Activated naive CD4-positive, alpha-beta T cell treated with anti-CD3 and anti-CD28 coated beads, Interleukin-2, amount 50 U/mL, for 72 hours (primary cell): ENCODE results near the gene ANKRD60. TPM values are rescaled to one million over a fixed set of nuclear protein-coding genes. Genes with fewer than 3 reads are reported as not detected.

Experiments
- ATAC-seq, 2 donors: fragments of 150-1000 bp; cut with Tn5 transposase; 2 replicates each; pipeline ENCODE4 v1.10.0; 2021; ENCODE audit warnings: mild to moderate bottlenecking in 2 of 2, moderate library complexity in 2 of 2
- DNase-seq, 2 donors: peaks; one replicate each; pipeline ENCODE4 v3.0.0; 2021 to 2022; ENCODE audit warnings: low spot score in 2 of 2
- H3K27ac Mint-ChIP-seq, 2 donors: one replicate each; pipeline ENCODE4 v1.8.0; 2022; ENCODE audit warnings: mild to moderate bottlenecking in 2 of 2, mixed read lengths in 2 of 2
- H3K36me3 Mint-ChIP-seq, 2 donors: one replicate each; pipeline ENCODE4 v1.8.0; 2022; ENCODE audit warnings: mixed read lengths in 2 of 2
- H3K9me3 Mint-ChIP-seq, 2 donors: one replicate each; pipeline ENCODE4 v1.8.0; 2022; ENCODE audit warnings: mixed read lengths in 2 of 2
- total RNA-seq, 2 donors: library from RNA; stranded (reverse); gene quantifications; one replicate each; pipeline ENCODE4 v1.2.3, GENCODE V29; 2022

The ANKRD60 gene
- total RNA-seq, 2 donors from 2014 or later = not detected

DNA sequence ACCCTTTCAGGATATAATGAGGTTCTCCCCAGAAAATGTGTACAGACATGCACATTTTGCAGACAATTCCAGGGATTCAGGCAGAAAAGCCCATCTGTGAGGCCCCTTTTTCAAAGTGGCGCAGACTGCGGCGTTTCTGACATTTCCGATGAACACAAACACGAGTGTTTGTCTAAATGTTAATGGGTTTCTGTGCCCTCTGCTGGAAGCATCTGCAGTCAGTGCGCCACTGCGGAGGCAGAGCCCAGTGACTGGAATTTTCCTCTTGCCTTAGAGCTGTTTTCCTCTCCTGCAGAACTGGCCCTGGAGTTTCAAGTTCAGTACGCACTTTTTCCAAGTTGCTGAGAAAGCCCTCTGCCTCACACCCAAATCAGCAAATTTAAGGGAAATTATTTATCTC, 15.3 kb downstream of the ANKRD60 start:
- DNase-seq (no peak), ATAC-seq (no peak)
- no peak overlapping the region for H3K27ac Mint-ChIP-seq

DNA sequence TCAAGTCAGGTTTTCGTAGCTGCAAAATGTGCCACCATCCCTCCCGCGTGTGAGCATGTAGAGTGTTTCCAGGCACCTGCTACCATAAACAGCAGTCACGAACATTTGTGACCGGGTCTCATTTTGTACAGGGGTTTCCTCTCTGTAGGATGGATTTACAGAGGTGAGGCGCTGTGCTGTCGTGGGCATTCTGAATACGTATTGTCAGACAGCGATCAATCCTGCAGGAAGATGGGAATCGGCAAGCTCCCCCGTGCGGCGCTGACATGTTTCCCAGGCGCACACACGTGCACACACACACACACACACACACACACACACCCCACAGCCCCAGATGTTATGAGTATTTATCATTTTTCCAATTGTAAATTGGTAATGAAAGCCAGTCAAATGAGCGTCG, 15.8 kb downstream of the ANKRD60 start:
- DNase-seq (no peak), ATAC-seq (no peak)
- H3K36me3 Mint-ChIP-seq = no peaks in the 10 kb centered on the region
- H3K9me3 Mint-ChIP-seq = no peaks in the 10 kb centered on the region
- no peak overlapping the region for H3K27ac Mint-ChIP-seq

More for the DNA sequence above, 15.3 kb downstream of the ANKRD60 start:
- Mint-ChIP-seq H3K9me3 (peaks cover 0 to under 1% of the 10 kb centered on the region in 2 donors), H3K36me3 (no peaks in the 10 kb centered on the region)

DNA sequence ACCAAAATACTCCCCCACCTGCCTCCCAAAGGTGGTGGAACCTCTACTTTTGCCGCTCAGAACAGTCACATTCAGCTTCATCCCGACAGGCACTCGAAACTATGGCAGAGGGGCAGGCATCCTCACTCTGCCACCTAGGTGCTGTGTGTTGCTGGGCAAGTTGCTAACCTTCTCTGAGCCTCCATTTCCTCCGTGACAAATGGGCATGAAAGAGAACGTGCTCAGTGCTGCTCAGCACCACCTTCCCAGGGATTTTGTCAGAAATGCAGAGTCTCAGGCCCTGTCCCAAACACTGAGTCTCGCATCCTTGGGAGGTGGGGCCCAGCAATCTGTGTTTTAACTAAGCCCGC, 18.1 kb downstream of the ANKRD60 start:
- no peak overlapping the region for H3K27ac Mint-ChIP-seq
- DNase-seq = no peak
- H3K9me3 Mint-ChIP-seq = no peaks in the 10 kb centered on the region
- no peaks in the 10 kb centered on the region for H3K36me3 Mint-ChIP-seq
- no peak for ATAC-seq

DNA sequence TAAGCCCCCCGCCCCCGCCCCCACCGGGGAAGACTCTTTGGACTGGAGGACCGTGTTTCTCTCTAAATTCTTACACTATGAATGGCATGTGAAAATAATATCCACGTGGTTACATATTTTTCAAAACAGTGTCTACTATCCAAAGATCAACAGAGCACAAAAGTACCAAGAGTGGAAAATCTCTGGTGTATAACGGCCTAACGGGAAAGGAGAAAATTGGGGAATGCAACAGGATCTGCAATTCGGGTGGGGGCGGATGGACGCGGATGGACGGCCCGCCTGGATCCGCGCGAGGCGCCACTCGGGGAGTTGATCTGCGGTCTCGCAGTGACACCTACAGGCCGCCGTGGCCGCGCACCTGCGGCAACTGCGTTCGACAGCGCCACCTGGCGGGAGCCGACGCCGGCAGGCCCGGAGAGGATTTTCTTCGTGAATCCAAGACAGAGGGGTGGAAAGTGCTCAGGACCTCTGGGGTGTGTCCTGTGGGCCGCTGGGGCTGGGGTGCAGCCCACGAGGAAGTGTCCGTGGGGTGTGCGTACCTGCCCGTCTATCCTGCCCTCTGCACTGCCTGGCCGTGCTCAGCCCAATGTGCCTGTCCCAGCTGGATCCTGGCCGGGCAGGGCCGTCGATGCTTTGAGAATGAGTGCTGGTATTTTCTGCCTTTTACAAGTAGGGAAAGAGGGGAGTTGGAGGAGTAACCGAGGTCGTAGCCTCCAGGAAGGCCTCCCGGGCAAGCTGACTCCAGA, 18.6 kb downstream of the ANKRD60 start:
- DNase-seq (peak; percentile 83 to 95), ATAC-seq (peak; percentile 93 to 96)
- Mint-ChIP-seq H3K9me3 (no peaks in the 10 kb centered on the region), H3K27ac (no peak overlapping the region), H3K36me3 (no peaks in the 10 kb centered on the region)

DNA sequence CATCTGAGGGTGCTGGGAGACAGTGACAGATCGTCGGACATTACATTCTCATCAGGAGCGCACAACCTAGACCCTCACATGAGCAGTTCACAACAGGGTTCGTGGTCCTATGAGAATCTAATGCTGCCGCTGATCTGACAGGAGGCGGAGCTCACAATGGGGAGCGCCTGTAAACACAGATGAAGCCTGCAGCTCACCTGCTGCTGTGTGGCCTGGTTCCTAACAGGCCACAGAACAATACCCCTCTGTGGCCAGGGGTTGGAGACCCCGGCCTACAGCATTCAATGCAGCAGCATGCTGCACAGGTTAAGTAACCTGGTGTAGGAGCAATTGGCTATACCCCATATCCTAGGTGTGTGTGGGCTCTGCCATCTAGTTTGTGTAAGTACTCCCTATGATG, 19.5 kb downstream of the ANKRD60 start:
- H3K27ac Mint-ChIP-seq = no peak overlapping the region
- no peak for ATAC-seq
- H3K9me3 Mint-ChIP-seq = no peaks in the 10 kb centered on the region
- no peak for DNase-seq
- no peaks in the 10 kb centered on the region for H3K36me3 Mint-ChIP-seq

DNA sequence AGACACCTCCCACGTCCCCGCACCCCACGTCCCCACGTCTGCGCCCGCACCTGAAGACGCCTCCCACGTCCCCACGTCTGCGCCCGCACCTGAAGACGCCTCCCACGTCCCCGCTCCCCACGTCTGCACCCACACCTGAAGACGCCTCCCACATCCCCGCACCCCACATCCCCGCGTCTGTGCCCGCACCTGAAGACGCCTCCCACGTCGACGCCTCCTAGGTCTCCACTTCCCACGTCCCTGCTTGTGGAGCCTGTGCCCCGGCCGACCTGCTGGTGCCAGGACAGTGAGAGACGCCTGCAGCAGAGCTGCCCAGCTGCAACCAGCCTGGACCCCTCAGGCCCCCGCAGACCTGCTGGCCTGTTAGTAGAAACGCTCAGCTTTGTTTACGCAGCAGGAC, 22.6 kb downstream of the ANKRD60 start:
- DNase-seq (no peak), ATAC-seq (no peak)
- no peak overlapping the region for H3K27ac Mint-ChIP-seq
- H3K9me3 Mint-ChIP-seq = no peaks in the 10 kb centered on the region
- H3K36me3 Mint-ChIP-seq = no peaks in the 10 kb centered on the region

DNA sequence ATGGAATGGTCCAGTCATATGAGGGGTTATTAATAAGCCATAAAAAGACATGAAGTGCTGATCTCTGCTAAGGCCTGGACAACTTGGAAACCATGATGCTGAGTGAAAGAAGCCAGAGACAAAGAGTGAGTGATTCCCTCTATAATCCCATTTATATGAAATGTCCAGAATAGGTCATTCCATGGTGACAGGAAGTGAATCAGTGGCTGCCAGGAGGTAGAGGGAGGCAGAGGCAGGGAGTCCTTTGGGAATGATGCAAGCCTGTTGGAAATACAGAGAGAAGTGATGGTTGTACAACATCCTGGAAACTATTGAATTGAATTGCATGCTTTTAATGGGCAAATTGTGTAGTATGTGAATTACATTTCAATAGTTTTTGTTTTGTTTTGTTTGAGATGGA, 26.4 kb downstream of the ANKRD60 start:
- Mint-ChIP-seq H3K36me3 (peaks cover 0 to 2% of the 10 kb centered on the region in 2 donors), H3K27ac (no peak overlapping the region), H3K9me3 (no peaks in the 10 kb centered on the region)
- ATAC-seq (no peak), DNase-seq (no peak)

DNA sequence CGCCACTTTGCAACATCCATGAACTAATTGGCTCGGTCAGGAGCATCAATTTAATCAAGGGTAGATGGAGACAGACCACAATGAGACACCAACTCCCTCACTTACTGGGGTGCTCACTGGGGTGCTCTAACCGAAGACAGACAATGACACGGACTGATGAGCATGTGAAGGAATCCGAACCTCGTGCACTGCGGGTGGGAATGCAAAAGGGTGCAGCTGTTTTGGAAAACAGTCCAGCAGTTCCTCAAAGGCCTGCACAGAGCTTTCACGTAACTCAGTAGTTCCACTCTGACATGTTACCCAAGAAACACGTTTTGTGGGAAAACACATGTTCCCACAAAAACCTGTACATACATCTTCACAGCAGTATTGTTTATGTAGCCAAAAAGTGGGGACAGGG, 26.8 kb downstream of the ANKRD60 start:
- ATAC-seq (no peak), DNase-seq (no peak)
- Mint-ChIP-seq H3K9me3 (peaks cover 0 to 3% of the 10 kb centered on the region in 2 donors), H3K27ac (no peak overlapping the region), H3K36me3 (peaks cover 0 to 7% of the 10 kb centered on the region in 2 donors)

DNA sequence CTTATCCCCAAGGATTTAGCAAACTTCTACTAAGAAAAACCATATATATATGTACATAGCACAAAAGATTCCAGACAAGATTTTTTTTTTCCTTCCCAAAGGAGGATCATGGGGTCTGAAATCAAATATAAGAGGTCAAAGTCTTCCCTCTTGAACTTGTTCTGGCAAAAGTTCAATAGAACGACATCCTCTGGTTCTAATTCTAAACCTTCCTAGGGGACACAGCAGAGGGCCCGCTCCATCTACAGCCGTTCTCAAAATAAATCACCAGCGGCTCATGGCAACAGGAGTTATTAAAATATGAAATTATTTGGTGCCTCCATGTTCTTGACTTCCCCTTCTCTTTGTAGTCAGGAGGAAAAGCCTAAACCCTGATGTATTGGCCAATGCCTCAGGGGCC, 29.0 kb downstream of the ANKRD60 start:
- no peak for ATAC-seq
- no peak for DNase-seq
- Mint-ChIP-seq H3K9me3 (peaks cover 0 to 7% of the 10 kb centered on the region in 2 donors), H3K27ac (no peak overlapping the region), H3K36me3 (peaks cover 0 to 10% of the 10 kb centered on the region in 2 donors)

DNA sequence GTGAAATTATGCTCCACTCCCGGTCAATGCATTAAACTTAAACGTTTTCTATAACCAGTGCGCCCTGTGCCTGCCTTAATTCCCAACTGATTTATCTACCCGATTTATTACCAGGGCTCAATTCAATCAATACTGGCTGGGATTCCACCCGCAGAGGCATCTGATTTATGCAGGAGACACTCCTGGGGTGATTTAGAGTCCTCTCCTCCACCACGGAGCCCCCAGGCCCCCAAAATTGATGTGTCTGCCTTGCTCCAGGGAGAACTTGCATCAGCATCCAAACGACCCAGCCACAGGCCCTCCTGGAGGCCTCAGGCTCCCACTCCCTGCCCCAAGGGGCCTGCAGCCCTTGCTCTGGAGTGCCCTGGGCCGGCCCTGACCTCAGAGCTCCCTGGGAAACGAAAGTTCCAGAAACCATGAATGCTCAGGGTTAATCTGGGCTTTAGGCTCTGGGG, 29.5 kb downstream of the ANKRD60 start:
- Mint-ChIP-seq H3K36me3 (peaks cover 0 to 10% of the 10 kb centered on the region in 2 donors), H3K27ac (no peak overlapping the region), H3K9me3 (peaks cover 0 to 7% of the 10 kb centered on the region in 2 donors)
- DNase-seq = no peak
- no peak for ATAC-seq

DNA sequence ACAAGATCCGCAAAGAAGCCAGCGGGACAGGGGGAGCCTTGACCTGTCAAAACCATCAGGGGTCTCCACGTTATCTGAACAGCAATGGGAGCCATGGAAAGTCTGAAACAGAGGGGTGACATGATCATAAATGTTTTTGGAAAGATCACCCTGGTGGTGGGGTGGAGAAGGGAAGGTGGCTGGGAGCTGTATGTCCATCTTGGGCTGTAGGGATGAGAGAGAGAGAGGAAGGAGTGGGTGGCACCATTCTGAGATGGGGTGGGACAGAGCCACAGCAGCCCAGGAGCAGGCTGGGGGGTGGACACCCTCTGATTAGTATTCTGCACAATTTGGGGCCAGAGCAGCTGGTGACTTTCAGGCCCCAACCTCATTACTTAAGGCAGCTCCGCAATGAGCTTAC, 30.1 kb downstream of the ANKRD60 start:
- H3K36me3 Mint-ChIP-seq = peaks cover 0 to 10% of the 10 kb centered on the region in 2 donors
- no peak overlapping the region for H3K27ac Mint-ChIP-seq
- ATAC-seq (no peak), DNase-seq (no peak)
- H3K9me3 Mint-ChIP-seq = peaks cover 0 to 7% of the 10 kb centered on the region in 2 donors

DNA sequence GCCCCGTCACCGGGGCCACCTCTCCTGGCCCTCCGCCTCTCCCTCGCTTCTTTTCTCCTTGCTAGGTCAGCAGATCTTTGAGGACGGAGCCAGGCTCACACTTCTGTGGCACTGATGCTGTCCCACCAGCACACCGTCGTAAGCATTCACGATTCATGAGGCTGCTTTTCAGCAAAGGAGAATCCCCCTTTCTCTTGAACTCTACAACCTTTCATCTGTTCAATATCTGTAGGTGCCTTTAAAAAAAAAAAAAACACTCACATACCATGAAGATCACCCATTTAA, 31.3 kb downstream of the ANKRD60 start:
- Mint-ChIP-seq H3K27ac (peak overlapping the region in 1 of 2 donors; percentile 36), H3K9me3 (peaks cover 0 to 7% of the 10 kb centered on the region in 2 donors), H3K36me3 (peaks cover 0 to 10% of the 10 kb centered on the region in 2 donors)
- ATAC-seq (no peak), DNase-seq (no peak)

DNA sequence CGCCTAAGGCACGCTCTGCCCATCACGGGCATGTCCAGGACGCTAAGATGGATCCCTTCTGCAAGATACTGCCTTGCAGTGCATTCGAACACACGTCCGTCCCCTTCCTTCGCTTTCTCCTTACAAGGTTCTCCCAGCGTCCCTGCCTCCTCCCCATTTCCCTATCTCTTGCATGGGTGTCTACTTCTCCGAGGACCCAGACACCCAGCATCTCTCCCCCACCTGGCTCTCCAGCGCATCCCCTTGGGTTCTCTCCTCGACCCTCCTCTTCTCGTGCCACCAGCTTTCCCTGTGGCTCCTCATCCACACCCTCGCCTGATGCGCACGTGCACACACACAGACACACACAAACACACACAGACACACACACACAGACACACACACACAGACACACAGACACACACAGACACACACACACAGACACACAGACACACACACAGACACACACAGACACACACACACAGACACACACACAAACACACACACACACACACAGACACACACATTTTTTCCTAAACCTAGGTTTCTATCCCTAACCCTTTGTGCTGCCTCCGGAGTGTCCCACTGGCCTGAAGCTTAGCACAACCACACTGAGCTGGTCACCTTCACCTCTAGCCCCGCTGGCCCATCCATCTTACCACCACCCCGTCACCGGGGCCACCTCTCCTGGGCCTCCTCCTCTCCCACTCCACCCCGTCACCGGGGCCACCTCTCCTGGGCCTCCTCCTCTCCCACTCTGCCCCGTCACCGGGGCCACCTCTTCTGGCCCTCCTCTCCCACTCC, 31.9 kb downstream of the ANKRD60 start:
- peaks cover 0 to 10% of the 10 kb centered on the region in 2 donors for H3K36me3 Mint-ChIP-seq
- peak overlapping the region; percentile 13 to 36 for H3K27ac Mint-ChIP-seq
- DNase-seq (no peak), ATAC-seq (no peak)
- peaks cover 0 to 7% of the 10 kb centered on the region in 2 donors for H3K9me3 Mint-ChIP-seq

DNA sequence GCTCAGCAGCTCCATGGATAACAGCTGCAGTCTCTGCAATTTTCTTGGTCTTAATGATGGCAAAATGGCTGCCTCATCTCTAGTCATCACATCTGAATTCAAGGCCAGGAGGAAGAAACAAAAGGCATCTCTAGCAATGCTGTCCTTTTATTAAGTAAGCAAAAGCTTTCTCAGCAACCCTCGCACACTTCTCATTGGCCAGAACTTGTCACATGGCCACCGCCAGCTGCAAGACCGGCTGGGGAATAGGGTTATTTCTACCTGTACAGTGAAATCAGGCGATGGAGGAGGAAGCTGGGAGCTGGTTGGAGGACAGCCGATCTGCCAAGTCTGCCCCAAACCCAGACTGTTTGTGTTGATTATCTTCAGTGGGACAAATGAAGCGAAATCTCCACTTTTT, 33.4 kb downstream of the ANKRD60 start:
- DNase-seq (no peak), ATAC-seq (no peak)
- H3K27ac Mint-ChIP-seq = no peak overlapping the region
- peaks cover 0 to 10% of the 10 kb centered on the region in 2 donors for H3K36me3 Mint-ChIP-seq
- H3K9me3 Mint-ChIP-seq = peaks cover 0 to 7% of the 10 kb centered on the region in 2 donors

DNA sequence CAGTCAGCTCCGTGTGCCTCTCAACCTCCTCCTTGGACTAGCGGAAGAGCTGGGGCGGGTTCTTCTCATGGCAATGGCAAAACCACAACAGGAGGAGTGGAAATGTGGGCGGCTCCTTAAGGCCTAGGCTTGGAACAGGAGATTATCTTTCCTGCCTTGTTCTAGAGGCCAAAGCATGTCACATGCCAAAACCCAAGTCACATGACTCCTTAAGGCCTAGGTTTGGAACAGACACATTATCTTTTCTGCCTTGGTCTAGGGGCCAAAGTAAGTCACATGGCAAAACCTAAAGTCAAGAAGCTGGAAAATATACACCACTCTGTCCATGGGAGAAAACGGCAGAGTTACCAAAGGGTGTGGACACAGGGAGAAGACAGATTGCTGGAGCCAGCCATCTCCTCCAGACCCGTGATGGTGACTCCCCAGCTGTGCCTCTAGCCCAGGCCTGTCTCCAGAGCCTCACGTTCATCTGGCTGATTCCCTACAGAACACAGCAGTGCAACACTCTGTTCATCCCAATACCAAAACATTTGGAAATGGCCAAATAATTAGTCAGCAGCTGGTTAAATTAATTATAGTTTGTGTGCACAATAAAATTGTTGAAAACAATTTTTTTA, 34.2 kb downstream of the ANKRD60 start:
- DNase-seq (no peak), ATAC-seq (no peak)
- H3K27ac Mint-ChIP-seq = no peak overlapping the region
- H3K9me3 Mint-ChIP-seq = peaks cover 0 to 7% of the 10 kb centered on the region in 2 donors
- H3K36me3 Mint-ChIP-seq = peaks cover 0 to 10% of the 10 kb centered on the region in 2 donors

DNA sequence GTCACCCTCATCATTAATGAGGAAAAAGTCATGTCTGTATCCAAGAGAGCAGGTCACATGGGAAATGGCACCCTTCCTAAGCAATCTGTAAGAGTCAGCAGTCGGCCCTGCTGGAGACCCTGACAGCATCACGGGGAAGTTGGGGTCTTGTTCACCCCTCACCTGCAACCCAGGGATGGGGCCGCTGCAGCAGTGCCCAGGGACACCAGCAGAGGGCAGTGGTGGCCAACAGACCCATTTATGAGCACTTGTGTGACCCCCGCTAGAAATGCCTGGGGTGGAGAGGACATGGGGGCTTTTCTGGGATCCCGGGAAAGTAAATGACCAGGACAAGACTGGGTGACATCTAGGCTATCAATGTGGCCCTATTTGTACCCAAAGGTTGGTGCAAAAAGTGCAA, 35.9 kb downstream of the ANKRD60 start:
- Mint-ChIP-seq H3K27ac (no peak overlapping the region), H3K36me3 (peaks cover 0 to 10% of the 10 kb centered on the region in 2 donors)
- no peak for ATAC-seq

DNA sequence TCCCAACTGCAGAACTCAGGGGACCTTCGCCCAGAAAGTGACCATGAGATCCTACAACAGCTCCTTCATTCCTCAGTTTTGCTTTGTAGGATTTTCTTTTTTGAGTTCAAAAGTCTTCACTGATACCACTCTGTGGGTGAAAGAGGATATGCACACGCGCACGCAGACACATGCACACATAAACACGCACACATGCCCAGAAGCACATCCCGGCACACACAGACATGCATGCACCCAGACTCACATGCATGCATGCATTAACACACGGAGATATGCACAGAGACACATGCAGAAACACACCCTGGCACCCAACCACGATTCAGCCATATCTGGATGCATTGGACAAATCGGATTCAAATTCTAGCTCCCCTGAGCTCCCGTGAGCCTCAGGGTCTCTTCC, 36.4 kb downstream of the ANKRD60 start:
- ATAC-seq (no peak), DNase-seq (no peak)
- H3K36me3 Mint-ChIP-seq = peaks cover 0 to 8% of the 10 kb centered on the region in 2 donors
- peaks cover 0 to 7% of the 10 kb centered on the region in 2 donors for H3K9me3 Mint-ChIP-seq
- H3K27ac Mint-ChIP-seq = no peak overlapping the region

More for the DNA sequence above, 35.9 kb downstream of the ANKRD60 start:
- DNase-seq = peak in 1 of 2 donors; percentile 60
- peaks cover 0 to 7% of the 10 kb centered on the region in 2 donors for H3K9me3 Mint-ChIP-seq
